ENCODE data around the gene HMGCLL1.

The HMGCLL1 gene

DNA sequence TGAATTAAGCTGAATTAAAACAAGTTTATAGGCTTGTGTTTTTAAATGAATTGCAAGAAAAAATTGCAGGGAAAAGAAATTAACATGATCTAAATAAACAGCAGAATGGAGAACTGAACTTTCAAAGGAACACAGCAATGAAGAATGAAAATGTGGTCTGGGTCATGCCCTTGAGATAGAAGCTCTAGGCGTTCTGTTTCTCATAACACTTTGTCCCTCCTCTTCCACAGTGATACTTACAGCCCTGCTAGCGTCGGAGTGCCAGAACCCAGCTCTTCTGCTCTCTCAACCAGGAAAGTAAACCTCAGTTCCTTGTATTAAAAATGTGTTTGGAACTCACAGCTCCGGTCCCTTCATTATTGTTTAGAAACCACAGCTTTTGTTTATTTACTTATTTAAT lies 11.4 kb downstream of the HMGCLL1 start:
- no peak overlapping the region for H3K4me3 ChIP-seq (ENCODE audit: low read length, poor library complexity, severe bottlenecking)
- H3K27me3 ChIP-seq (ENCODE audit: insufficient read depth, low read length, poor library complexity, severe bottlenecking), result no peaks in the 10 kb centered on the region
- no peaks in the 10 kb centered on the region for H3K4me1 ChIP-seq (ENCODE audit: insufficient read depth, low read length, poor library complexity, severe bottlenecking)
- no peak overlapping the region for H3K4me2 ChIP-seq (ENCODE audit: low read depth, low read length, poor library complexity, severe bottlenecking)
- no peaks in the 10 kb centered on the region for H3K36me3 ChIP-seq (ENCODE audit: insufficient read depth, low read length)
- no peak overlapping the region for H3K9ac ChIP-seq (ENCODE audit: low read depth, low read length, poor library complexity, severe bottlenecking)
- H4K20me1 ChIP-seq (ENCODE audit: insufficient read depth, low read length, poor library complexity, severe bottlenecking), result no peaks in the 10 kb centered on the region
- no peak overlapping the region for H2AFZ ChIP-seq (ENCODE audit: low read length)
- no peak for TF ChIP-seq EZH2phosphoT487 (IDR thresholded peaks at IDR 0.05; ENCODE audit: borderline replicate concordance)
- TF ChIP-seq, protein P1, sequence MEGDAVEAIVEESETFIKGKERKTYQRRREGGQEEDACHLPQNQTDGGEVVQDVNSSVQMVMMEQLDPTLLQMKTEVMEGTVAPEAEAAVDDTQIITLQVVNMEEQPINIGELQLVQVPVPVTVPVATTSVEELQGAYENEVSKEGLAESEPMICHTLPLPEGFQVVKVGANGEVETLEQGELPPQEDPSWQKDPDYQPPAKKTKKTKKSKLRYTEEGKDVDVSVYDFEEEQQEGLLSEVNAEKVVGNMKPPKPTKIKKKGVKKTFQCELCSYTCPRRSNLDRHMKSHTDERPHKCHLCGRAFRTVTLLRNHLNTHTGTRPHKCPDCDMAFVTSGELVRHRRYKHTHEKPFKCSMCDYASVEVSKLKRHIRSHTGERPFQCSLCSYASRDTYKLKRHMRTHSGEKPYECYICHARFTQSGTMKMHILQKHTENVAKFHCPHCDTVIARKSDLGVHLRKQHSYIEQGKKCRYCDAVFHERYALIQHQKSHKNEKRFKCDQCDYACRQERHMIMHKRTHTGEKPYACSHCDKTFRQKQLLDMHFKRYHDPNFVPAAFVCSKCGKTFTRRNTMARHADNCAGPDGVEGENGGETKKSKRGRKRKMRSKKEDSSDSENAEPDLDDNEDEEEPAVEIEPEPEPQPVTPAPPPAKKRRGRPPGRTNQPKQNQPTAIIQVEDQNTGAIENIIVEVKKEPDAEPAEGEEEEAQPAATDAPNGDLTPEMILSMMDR (conservative IDR thresholded peaks at IDR 0.05; ENCODE audit: low read length), result no peak
- H3K9me3 ChIP-seq (ENCODE audit: insufficient read depth, low read depth, low read length), result no peaks in the 10 kb centered on the region
- H3K9me2 ChIP-seq (replicated peaks; ENCODE audit: low read depth, low read length), result no peaks in the 10 kb centered on the region
- H3F3A ChIP-seq (ENCODE audit: low read depth), result no peaks in the 10 kb centered on the region
- no peaks in the 10 kb centered on the region for H3K79me2 ChIP-seq (ENCODE audit: insufficient read depth, low read length)

DNA sequence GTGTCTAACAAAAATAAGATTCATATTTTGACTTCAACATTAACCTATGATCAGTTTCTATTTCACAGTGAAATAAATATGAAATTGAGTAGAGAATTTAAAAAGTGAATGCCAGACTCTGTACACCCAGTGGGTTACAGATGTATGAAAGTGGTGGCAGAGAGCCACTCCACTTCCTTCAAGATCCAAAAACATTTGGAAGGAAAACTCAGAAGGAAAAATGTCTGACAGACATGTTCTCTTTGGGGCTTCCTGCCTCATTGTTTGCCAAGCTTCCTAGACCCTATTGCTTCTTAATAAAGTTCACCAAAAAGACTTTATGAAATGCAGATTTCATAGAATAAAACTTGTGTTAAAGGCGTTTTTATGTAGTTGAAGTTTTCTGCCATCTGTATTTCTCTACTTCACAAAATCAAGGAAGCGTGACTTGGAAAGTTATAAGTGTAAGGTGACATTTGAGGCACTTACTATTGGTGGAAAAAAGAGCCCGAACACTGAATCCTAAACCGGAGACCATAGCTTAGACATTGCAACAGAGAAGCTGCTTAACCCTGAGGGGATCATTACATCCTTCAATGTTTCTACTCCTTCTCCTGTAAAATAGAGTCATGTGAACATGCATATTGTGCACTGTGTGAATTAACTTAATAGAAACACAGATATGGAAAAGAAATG lies 12.8 kb downstream of the HMGCLL1 start:
- Histone ChIP-seq H4K20me1 (ENCODE audit: insufficient read depth, low read length, poor library complexity, severe bottlenecking) (no peaks in the 10 kb centered on the region), H3K36me3 (ENCODE audit: insufficient read depth, low read length) (no peaks in the 10 kb centered on the region), H3K4me1 (ENCODE audit: insufficient read depth, low read length, poor library complexity, severe bottlenecking) (no peaks in the 10 kb centered on the region), H3F3A (ENCODE audit: low read depth) (no peaks in the 10 kb centered on the region), H3K4me3 (ENCODE audit: low read length, poor library complexity, severe bottlenecking) (no peak overlapping the region), H3K79me2 (ENCODE audit: insufficient read depth, low read length) (no peaks in the 10 kb centered on the region), H3K9me3 (ENCODE audit: insufficient read depth, low read depth, low read length) (no peaks in the 10 kb centered on the region), H3K27me3 (ENCODE audit: insufficient read depth, low read length, poor library complexity, severe bottlenecking) (no peaks in the 10 kb centered on the region), H2AFZ (ENCODE audit: low read length) (no peak overlapping the region), H3K4me2 (ENCODE audit: low read depth, low read length, poor library complexity, severe bottlenecking) (no peak overlapping the region), H3K9ac (ENCODE audit: low read depth, low read length, poor library complexity, severe bottlenecking) (no peak overlapping the region), H3K9me2 (replicated peaks; ENCODE audit: low read depth, low read length) (no peaks in the 10 kb centered on the region)
- TF ChIP-seq, protein P1 (conservative IDR thresholded peaks at IDR 0.05; ENCODE audit: low read length), result no peak
- TF ChIP-seq EZH2phosphoT487 (IDR thresholded peaks at IDR 0.05; ENCODE audit: borderline replicate concordance), result no peak

DNA sequence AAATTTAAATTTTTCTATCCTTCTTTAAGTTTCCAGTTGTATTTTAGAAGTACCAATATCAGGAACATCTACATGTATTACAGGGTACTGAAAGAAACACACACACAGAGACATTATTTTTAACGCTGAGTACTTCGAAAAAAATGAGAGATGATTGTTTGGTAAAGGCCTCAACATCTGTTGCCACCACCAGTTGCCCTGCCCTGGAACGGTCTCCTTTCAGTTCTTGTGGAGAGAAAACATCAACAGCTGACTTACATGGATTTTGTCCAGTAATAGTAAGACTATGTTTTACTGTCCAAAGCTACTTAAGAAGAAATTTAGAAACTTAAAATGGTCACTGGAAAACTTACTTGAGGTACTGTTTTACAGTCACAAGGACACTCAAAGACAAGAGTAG lies 16.7 kb downstream of the HMGCLL1 start:
- no peak overlapping the region for H3K9ac ChIP-seq (ENCODE audit: low read depth, low read length, poor library complexity, severe bottlenecking)
- no peak overlapping the region for H3K4me2 ChIP-seq (ENCODE audit: low read depth, low read length, poor library complexity, severe bottlenecking)
- H3K9me3 ChIP-seq (ENCODE audit: insufficient read depth, low read depth, low read length), result no peaks in the 10 kb centered on the region
- TF ChIP-seq, protein P1 (conservative IDR thresholded peaks at IDR 0.05; ENCODE audit: low read length), result no peak
- TF ChIP-seq EZH2phosphoT487 (IDR thresholded peaks at IDR 0.05; ENCODE audit: borderline replicate concordance), result no peak
- H2AFZ ChIP-seq (ENCODE audit: low read length), result no peak overlapping the region
- H4K20me1 ChIP-seq (ENCODE audit: insufficient read depth, low read length, poor library complexity, severe bottlenecking), result no peaks in the 10 kb centered on the region
- no peaks in the 10 kb centered on the region for H3F3A ChIP-seq (ENCODE audit: low read depth)
- no peak overlapping the region for H3K4me3 ChIP-seq (ENCODE audit: low read length, poor library complexity, severe bottlenecking)
- H3K27me3 ChIP-seq (ENCODE audit: insufficient read depth, low read length, poor library complexity, severe bottlenecking), result no peaks in the 10 kb centered on the region
- no peaks in the 10 kb centered on the region for H3K9me2 ChIP-seq (replicated peaks; ENCODE audit: low read depth, low read length)
- H3K79me2 ChIP-seq (ENCODE audit: insufficient read depth, low read length), result no peaks in the 10 kb centered on the region
- H3K36me3 ChIP-seq (ENCODE audit: insufficient read depth, low read length), result no peaks in the 10 kb centered on the region
- H3K4me1 ChIP-seq (ENCODE audit: insufficient read depth, low read length, poor library complexity, severe bottlenecking), result no peaks in the 10 kb centered on the region

Data from Loucy (cell line).